GM20000 (cell line): ENCODE results near the gene GSG1L.

Experiments
- DNase-seq: peaks from one replicate; pipeline ENCODE4 v3.0.0; 2012; ENCODE audit warnings: low spot score
- CTCF ChIP-seq: IDR thresholded peaks from 2 replicates; pipeline ENCODE4 v1.5.1; 2012; ENCODE audit warnings: mild to moderate bottlenecking, control low read depth; ENCODE audit errors: extremely low read depth, missing control alignments

Gene GSG1L

GRCh38 chr16:28035866-28036393 is 27.6 kb downstream of the GSG1L start:
- no peak for TF ChIP-seq CTCF
- DNase-seq = no peak

GRCh38 chr16:28033870-28034269 is 29.6 kb downstream of the GSG1L start:
- TF ChIP-seq CTCF = no peak
- DNase-seq = no peak

DNA sequence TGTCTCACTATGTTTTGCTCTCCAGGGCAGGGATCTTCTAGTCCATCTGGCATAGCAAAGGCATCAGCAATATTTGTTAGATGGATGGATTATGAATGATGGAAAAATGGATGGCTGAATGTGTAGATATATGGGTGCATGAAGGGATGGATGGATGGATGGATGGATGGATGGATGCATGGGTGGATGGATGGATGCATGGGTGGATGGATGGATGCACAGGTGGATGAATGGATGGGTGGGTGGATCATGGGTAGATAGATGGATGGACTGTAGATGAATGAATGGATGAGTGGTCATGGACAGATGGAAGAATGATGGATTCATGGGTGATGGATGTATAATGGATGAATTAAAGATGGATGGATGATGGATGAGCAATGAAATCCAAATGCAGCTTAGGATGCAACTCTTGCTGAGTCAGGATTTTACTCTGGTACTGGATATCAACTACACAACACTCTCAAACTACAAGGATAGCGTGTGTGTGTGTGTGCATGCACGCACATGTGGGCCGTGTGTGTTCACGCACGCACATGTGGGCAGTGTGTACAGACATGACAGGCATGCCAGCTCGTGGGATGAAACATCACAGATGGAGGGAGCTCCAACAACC is 34.0 kb downstream of the GSG1L start:
- no peak for TF ChIP-seq CTCF
- no peak for DNase-seq

GRCh38 chr16:28027055-28027454 is 36.5 kb downstream of the GSG1L start:
- no peak for TF ChIP-seq CTCF
- no peak for DNase-seq

- no peak for DNase-seq
- no peak for TF ChIP-seq CTCF
Observed at GRCh38 chr16:28025631-28026030, 37.9 kb downstream of the GSG1L start.

GRCh38 chr16:28019218-28019617 is 44.3 kb downstream of the GSG1L start:
- no peak for TF ChIP-seq CTCF
- DNase-seq = no peak

GRCh38 chr16:28014851-28015250 is 48.7 kb downstream of the GSG1L start:
- no peak for TF ChIP-seq CTCF
- DNase-seq = no peak
